GM03348 (cell line): ENCODE data around the gene RRAD.

Experiments
- DNase-seq: peaks from one replicate; pipeline ENCODE4 v3.0.0; 2012; ENCODE audit warnings: low spot score

The RRAD gene

GRCh38 chr16:66934138-66934838 lies 9.0 kb upstream of the RRAD start, which contains the start of gene CIAO2B:
CIAO2B (minus strand) TSS chr16:66934402; CDS start chr16:66934364, 38 bp downstream.
- DNase-seq = peak; percentile 94

GRCh38 chr16:66933776-66934137 lies 8.4 kb upstream of the RRAD start:
- DNase-seq = no peak

GRCh38 chr16:66932076-66932475 lies 6.7 kb upstream of the RRAD start:
- no peak for DNase-seq

GRCh38 chr16:66931665-66932064 lies 6.3 kb upstream of the RRAD start:
- DNase-seq = no peak

- DNase-seq = no peak
These were observed 4.9 kb upstream of the RRAD start for GRCh38 chr16:66930189-66930588.

GRCh38 chr16:66928702-66929388 lies 3.5 kb upstream of the RRAD start:
- no peak for DNase-seq

GRCh38 chr16:66927918-66928649 lies 2.7 kb upstream of the RRAD start:
- DNase-seq = no peak

GRCh38 chr16:66926961-66927436 lies 1.7 kb upstream of the RRAD start:
- peak; percentile 86 for DNase-seq

- DNase-seq = no peak
These were observed 1.0 kb upstream of the RRAD start for GRCh38 chr16:66926171-66926947.

GRCh38 chr16:66924527-66925321 lies 611 bp downstream of the RRAD start:
- DNase-seq = peak; percentile 80

GRCh38 chr16:66923866-66924265 lies 1.5 kb downstream of the RRAD start:
- no peak for DNase-seq

GRCh38 chr16:66923247-66923731 lies 2.0 kb downstream of the RRAD start:
- DNase-seq = peak; percentile 33

- DNase-seq = no peak
These were observed 3.4 kb downstream of the RRAD start for GRCh38 chr16:66921729-66922450.

- DNase-seq = no peak
These were observed 4.2 kb downstream of the RRAD start for GRCh38 chr16:66920924-66921680.

GRCh38 chr16:66920299-66920590 lies 5.1 kb downstream of the RRAD start:
- no peak for DNase-seq

- no peak for DNase-seq
These were observed 5.6 kb downstream of the RRAD start for GRCh38 chr16:66919569-66920298.

- no peak for DNase-seq
These were observed 6.3 kb downstream of the RRAD start, which contains the start of gene CDH16 for GRCh38 chr16:66918803-66919568. CDH16 (minus strand) TSS chr16:66918885; CDS start chr16:66918065, 820 bp downstream.

- no peak for DNase-seq
These were observed 7.0 kb downstream of the RRAD start for GRCh38 chr16:66918355-66918754.
